Stimulated activated CD4-positive, alpha-beta T cell treated with anti-CD3 and anti-CD28 coated beads, TNF-alpha, amount 100 ng/mL, for 1 hour (primary cell): ENCODE results near the gene PDGFC.
"Not testable (repeated sequence)": the region's sequence is repeated elsewhere in the genome, so short reads cannot be mapped to it uniquely, and the experiment has no call there.

Experiments used
- DNase-seq, 3 donors: peaks; one replicate each; pipeline ENCODE4 v3.0.0-alpha.2; 2020; ENCODE audit warnings: low read depth in 3 of 3, low spot score in 1 of 3

Gene PDGFC

GRCh38 chr4:156952078-156952759, 19.4 kb downstream of the PDGFC start:
- no peak for DNase-seq

- DNase-seq = no peak
Observed at GRCh38 chr4:156950948-156951347, 20.7 kb downstream of the PDGFC start.

GRCh38 chr4:156950090-156950489, 21.5 kb downstream of the PDGFC start:
- no peak for DNase-seq

GRCh38 chr4:156949373-156949814, 22.2 kb downstream of the PDGFC start:
- DNase-seq = no peak

GRCh38 chr4:156948738-156949137, 22.9 kb downstream of the PDGFC start:
- DNase-seq = no peak

- no peak for DNase-seq
Observed at GRCh38 chr4:156948133-156948532, 23.5 kb downstream of the PDGFC start.

GRCh38 chr4:156946516-156947424, 24.8 kb downstream of the PDGFC start:
- no peak for DNase-seq

- no peak for DNase-seq
Observed at GRCh38 chr4:156945532-156945931, 26.1 kb downstream of the PDGFC start.

- DNase-seq = no peak
Observed at GRCh38 chr4:156942991-156943390, 28.6 kb downstream of the PDGFC start.

GRCh38 chr4:156941940-156942548, 29.6 kb downstream of the PDGFC start:
- DNase-seq = no peak

- DNase-seq = no peak
Observed at GRCh38 chr4:156939801-156940200, 31.8 kb downstream of the PDGFC start.

- no peak for DNase-seq
Observed at GRCh38 chr4:156939139-156939538, 32.5 kb downstream of the PDGFC start.

- no peak for DNase-seq
Observed at GRCh38 chr4:156934259-156934635, 37.4 kb downstream of the PDGFC start.

GRCh38 chr4:156933633-156934258, 37.9 kb downstream of the PDGFC start:
- DNase-seq = no peak

- not testable (repeated sequence) for DNase-seq
Observed at GRCh38 chr4:156932360-156932759, 39.2 kb downstream of the PDGFC start.

GRCh38 chr4:156931267-156931666, 40.3 kb downstream of the PDGFC start:
- DNase-seq = no peak

- no peak for DNase-seq
Observed at GRCh38 chr4:156929386-156930105, 42.1 kb downstream of the PDGFC start.

- no peak for DNase-seq
Observed at GRCh38 chr4:156924774-156925315, 46.8 kb downstream of the PDGFC start.

- DNase-seq = no peak
Observed at GRCh38 chr4:156923525-156923924, 48.1 kb downstream of the PDGFC start.

- no peak for DNase-seq
Observed at GRCh38 chr4:156915221-156915620, 56.4 kb downstream of the PDGFC start.

- no peak for DNase-seq
Observed at GRCh38 chr4:156913234-156913633, 58.4 kb downstream of the PDGFC start.
